WTC11 (cell line): ENCODE measurements around the gene E2F2. TPM values are rescaled to one million over a fixed set of nuclear protein-coding genes. Genes with fewer than 3 reads are reported as not detected.

Experiments used
- ATAC-seq: fragments of 200-7000 bp; cut with Tn5 transposase; 2 replicates; pipeline ENCODE4 v1.10.0; 2021; ENCODE audit warnings: mild to moderate bottlenecking, moderate library complexity
- CTCF ChIA-PET: fragments of 300-600 bp; sonication (Branson Sonifier 250); formaldehyde crosslinking; loops from one replicate; lab custom pipeline; 2021; ENCODE audit warnings: antibody characterized with exemption; lab: Charles Lee
- POLR2A ChIA-PET: fragments of 350-600 bp; sonication (Branson Sonifier 250); formaldehyde crosslinking; loops from one replicate; lab custom pipeline; 2021; ENCODE audit warnings: antibody characterized with exemption; lab: Charles Lee
- DNase-seq: peaks from one replicate; pipeline ENCODE4 v3.0.0; 2021; ENCODE audit warnings: low spot score
- H3K27ac Mint-ChIP-seq: 2 replicates; pipeline ENCODE4 v1.8.0; 2021; ENCODE audit warnings: mixed read lengths
- H3K27me3 Mint-ChIP-seq: 2 replicates; pipeline ENCODE4 v1.8.0; 2021; ENCODE audit warnings: low read depth, mild to moderate bottlenecking, moderate library complexity, mixed read lengths
- H3K36me3 Mint-ChIP-seq: 2 replicates; pipeline ENCODE4 v1.8.0; 2021; ENCODE audit warnings: mixed read lengths
- H3K4me1 Mint-ChIP-seq: 2 replicates; pipeline ENCODE4 v1.8.0; 2022; ENCODE audit warnings: mixed read lengths
- H3K4me3 Mint-ChIP-seq: 2 replicates; pipeline ENCODE4 v1.8.0; 2021; ENCODE audit warnings: mild to moderate bottlenecking, moderate library complexity, mixed read lengths
- H3K9me3 Mint-ChIP-seq: 2 replicates; pipeline ENCODE4 v1.8.0; 2021; ENCODE audit warnings: mixed read lengths
- ESRRA ChIP-seq: sonication (generic); formaldehyde crosslinking; IDR thresholded peaks from 2 replicates; pipeline ENCODE4 v1.8.1; 2022; ENCODE audit warnings: mild to moderate bottlenecking, missing genetic modification reagents, borderline replicate concordance
- FOXK1 ChIP-seq: sonication (generic); formaldehyde crosslinking; IDR thresholded peaks from 2 replicates; pipeline ENCODE4 v1.8.0; 2022; ENCODE audit warnings: mild to moderate bottlenecking, moderate library complexity, missing genetic modification reagents
- FOXP1 ChIP-seq: sonication (generic); formaldehyde crosslinking; IDR thresholded peaks from 2 replicates; pipeline ENCODE4 v1.8.0; 2022; ENCODE audit warnings: missing genetic modification reagents, mild to moderate bottlenecking, moderate library complexity, borderline replicate concordance
- GRHL2 ChIP-seq: fragments of 250-450 bp; sonication (Bioruptor Pico); IDR thresholded peaks from 2 replicates; pipeline ENCODE4 v1.8.0; 2022; ENCODE audit warnings: mild to moderate bottlenecking, moderate library complexity; ENCODE audit not compliant: insufficient replicate concordance, severe bottlenecking
- GTF2I ChIP-seq: fragments of 250-450 bp; sonication (Bioruptor Pico); conservative IDR thresholded peaks from 2 replicates; pipeline ENCODE4 v1.4.0; 2021; ENCODE audit warnings: mild to moderate bottlenecking
- JUN ChIP-seq: sonication (generic); formaldehyde crosslinking; IDR thresholded peaks from 2 replicates; pipeline ENCODE4 v1.8.0; 2023; ENCODE audit warnings: mild to moderate bottlenecking, missing genetic modification reagents
- MYBL2 ChIP-seq: sonication (generic); formaldehyde crosslinking; IDR thresholded peaks from 2 replicates; pipeline ENCODE4 v1.8.1; 2023; ENCODE audit warnings: mild to moderate bottlenecking, moderate library complexity, missing genetic modification reagents
- NR1H2 ChIP-seq: sonication (generic); formaldehyde crosslinking; IDR thresholded peaks from 2 replicates; pipeline ENCODE4 v1.9.0; 2021; ENCODE audit warnings: mild to moderate bottlenecking, moderate library complexity, missing genetic modification reagents
- OVOL2 ChIP-seq: fragments of 250-450 bp; sonication (Bioruptor Pico); IDR thresholded peaks from 2 replicates; pipeline ENCODE4 v1.9.0; 2021; ENCODE audit warnings: mild to moderate bottlenecking, borderline replicate concordance
- PRRX2 ChIP-seq: fragments of 250-450 bp; sonication (Bioruptor Pico); IDR thresholded peaks from 2 replicates; pipeline ENCODE4 v1.8.0; 2021; ENCODE audit warnings: mild to moderate bottlenecking
- SMAD4 ChIP-seq: sonication (generic); formaldehyde crosslinking; IDR thresholded peaks from 2 replicates; pipeline ENCODE4 v1.8.0; 2022; ENCODE audit warnings: mild to moderate bottlenecking, missing genetic modification reagents
- TCF7 ChIP-seq: sonication (generic); formaldehyde crosslinking; IDR thresholded peaks from 2 replicates; pipeline ENCODE4 v1.8.0; 2022; ENCODE audit warnings: mild to moderate bottlenecking, low read depth, missing genetic modification reagents, moderate library complexity
- ZNF121 ChIP-seq: sonication (generic); formaldehyde crosslinking; IDR thresholded peaks from 2 replicates; pipeline ENCODE4 v1.8.0; 2023; ENCODE audit warnings: missing genetic modification reagents
- ZNF263 ChIP-seq: sonication (generic); formaldehyde crosslinking; IDR thresholded peaks from 2 replicates; pipeline ENCODE4 v1.8.1; 2022; ENCODE audit warnings: low read depth, mild to moderate bottlenecking, moderate library complexity, missing genetic modification reagents
- total RNA-seq: library from RNA; stranded (reverse); gene quantifications from 3 replicates; pipeline ENCODE4 v1.2.3, GENCODE V29; 2021
- TF ChIP-seq, protein P1 (sequence below): sonication (generic); formaldehyde crosslinking; IDR thresholded peaks from 2 replicates; pipeline ENCODE4 v1.8.0; 2023; ENCODE audit warnings: mild to moderate bottlenecking, missing genetic modification reagents
- TF ChIP-seq, protein P2 (sequence below): fragments of 250-450 bp; sonication (Bioruptor Pico); IDR thresholded peaks from 2 replicates; pipeline ENCODE4 v1.9.0; 2021; ENCODE audit warnings: moderate library complexity, mild to moderate bottlenecking, inconsistent platforms, borderline replicate concordance
- TF ChIP-seq, protein P3 (sequence below): sonication (generic); formaldehyde crosslinking; IDR thresholded peaks from 2 replicates; pipeline ENCODE4 v1.8.1; 2022; ENCODE audit warnings: missing genetic modification reagents, borderline replicate concordance
- TF ChIP-seq, protein P4 (sequence below): fragments of 250-450 bp; sonication (Bioruptor Pico); IDR thresholded peaks from 2 replicates; pipeline ENCODE4 v1.9.0; 2021; ENCODE audit warnings: mild to moderate bottlenecking
- TF ChIP-seq, protein P5 (sequence below): sonication (generic); formaldehyde crosslinking; IDR thresholded peaks from 2 replicates; pipeline ENCODE4 v1.8.0; 2022; ENCODE audit warnings: mild to moderate bottlenecking, missing genetic modification reagents
- TF ChIP-seq, protein P6 (sequence below): fragments of 250-450 bp; sonication (Bioruptor Pico); IDR thresholded peaks from 2 replicates; pipeline ENCODE4 v2.1.2; 2022; ENCODE audit warnings: mild to moderate bottlenecking, moderate library complexity
- TF ChIP-seq, protein P7 (sequence below): sonication (generic); formaldehyde crosslinking; IDR thresholded peaks from 2 replicates; pipeline ENCODE4 v1.8.1; 2023; ENCODE audit warnings: mild to moderate bottlenecking, missing genetic modification reagents, moderate library complexity

The E2F2 gene
- total RNA-seq, 1 experiment from 2014 or later = 5.6 TPM

DNA sequence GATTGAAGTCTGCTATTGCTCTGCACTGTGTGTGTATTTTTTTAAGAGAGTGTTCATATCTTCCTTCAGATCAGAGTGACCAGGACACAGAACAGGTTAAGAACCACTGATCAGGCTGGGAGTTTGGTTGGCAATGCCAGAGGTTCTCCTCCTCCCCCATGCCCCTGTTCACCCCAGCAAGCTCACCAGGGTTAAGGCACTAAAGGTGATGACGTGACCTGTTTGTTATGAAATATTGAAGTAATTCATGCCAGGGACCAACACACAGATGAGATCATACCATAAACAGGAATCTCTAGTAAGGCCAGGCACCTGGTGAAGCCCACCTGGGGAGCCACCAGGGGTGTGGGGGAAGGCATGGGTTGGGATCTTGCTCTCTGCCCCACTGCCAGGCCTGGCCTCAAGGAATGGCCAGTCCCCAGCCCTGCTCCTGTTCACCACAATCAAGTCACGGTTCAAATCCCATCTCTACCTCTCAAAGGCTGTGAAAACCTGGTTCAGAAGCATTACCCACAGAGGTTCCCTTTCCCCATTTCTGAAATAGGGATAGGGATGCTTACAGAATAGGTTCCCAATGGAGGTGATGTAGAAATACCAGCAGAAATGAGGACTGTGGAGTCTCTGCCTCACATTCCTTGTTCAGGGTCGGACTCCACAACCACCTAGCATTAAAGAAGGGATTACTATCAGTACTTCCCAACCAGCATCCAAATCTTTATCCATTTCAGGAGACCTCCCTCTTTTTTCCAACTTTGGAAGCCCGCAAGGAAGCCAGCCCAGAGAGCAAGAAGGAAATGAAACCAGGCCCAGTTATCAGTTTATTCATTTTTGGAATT, 25.8 kb upstream of the E2F2 start (continued):
- TF ChIP-seq, protein P1, sequence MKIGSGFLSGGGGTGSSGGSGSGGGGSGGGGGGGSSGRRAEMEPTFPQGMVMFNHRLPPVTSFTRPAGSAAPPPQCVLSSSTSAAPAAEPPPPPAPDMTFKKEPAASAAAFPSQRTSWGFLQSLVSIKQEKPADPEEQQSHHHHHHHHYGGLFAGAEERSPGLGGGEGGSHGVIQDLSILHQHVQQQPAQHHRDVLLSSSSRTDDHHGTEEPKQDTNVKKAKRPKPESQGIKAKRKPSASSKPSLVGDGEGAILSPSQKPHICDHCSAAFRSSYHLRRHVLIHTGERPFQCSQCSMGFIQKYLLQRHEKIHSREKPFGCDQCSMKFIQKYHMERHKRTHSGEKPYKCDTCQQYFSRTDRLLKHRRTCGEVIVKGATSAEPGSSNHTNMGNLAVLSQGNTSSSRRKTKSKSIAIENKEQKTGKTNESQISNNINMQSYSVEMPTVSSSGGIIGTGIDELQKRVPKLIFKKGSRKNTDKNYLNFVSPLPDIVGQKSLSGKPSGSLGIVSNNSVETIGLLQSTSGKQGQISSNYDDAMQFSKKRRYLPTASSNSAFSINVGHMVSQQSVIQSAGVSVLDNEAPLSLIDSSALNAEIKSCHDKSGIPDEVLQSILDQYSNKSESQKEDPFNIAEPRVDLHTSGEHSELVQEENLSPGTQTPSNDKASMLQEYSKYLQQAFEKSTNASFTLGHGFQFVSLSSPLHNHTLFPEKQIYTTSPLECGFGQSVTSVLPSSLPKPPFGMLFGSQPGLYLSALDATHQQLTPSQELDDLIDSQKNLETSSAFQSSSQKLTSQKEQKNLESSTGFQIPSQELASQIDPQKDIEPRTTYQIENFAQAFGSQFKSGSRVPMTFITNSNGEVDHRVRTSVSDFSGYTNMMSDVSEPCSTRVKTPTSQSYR (CRISPR knock-in tag) = no peak
- TF ChIP-seq GTF2I (CRISPR knock-in tag) (no peak), OVOL2 (no peak), SMAD4 (CRISPR knock-in tag) (no peak), TCF7 (no peak), ZNF263 (CRISPR knock-in tag) (no peak), ESRRA (CRISPR knock-in tag) (no peak), NR1H2 (CRISPR knock-in tag) (no peak), ZNF121 (CRISPR knock-in tag) (peak; percentile 97)
- TF ChIP-seq, protein P2, sequence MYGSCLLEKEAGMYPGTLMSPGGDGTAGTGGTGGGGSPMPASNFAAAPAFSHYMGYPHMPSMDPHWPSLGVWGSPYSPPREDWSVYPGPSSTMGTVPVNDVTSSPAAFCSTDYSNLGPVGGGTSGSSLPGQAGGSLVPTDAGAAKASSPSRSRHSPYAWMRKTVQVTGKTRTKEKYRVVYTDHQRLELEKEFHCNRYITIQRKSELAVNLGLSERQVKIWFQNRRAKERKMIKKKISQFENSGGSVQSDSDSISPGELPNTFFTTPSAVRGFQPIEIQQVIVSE = no peak
- TF ChIP-seq, protein P3, sequence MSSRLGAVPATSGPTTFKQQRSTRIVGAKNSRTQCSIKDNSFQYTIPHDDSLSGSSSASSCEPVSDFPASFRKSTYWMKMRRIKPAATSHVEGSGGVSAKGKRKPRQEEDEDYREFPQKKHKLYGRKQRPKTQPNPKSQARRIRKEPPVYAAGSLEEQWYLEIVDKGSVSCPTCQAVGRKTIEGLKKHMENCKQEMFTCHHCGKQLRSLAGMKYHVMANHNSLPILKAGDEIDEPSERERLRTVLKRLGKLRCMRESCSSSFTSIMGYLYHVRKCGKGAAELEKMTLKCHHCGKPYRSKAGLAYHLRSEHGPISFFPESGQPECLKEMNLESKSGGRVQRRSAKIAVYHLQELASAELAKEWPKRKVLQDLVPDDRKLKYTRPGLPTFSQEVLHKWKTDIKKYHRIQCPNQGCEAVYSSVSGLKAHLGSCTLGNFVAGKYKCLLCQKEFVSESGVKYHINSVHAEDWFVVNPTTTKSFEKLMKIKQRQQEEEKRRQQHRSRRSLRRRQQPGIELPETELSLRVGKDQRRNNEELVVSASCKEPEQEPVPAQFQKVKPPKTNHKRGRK = no peak
- TF ChIP-seq, protein P4, sequence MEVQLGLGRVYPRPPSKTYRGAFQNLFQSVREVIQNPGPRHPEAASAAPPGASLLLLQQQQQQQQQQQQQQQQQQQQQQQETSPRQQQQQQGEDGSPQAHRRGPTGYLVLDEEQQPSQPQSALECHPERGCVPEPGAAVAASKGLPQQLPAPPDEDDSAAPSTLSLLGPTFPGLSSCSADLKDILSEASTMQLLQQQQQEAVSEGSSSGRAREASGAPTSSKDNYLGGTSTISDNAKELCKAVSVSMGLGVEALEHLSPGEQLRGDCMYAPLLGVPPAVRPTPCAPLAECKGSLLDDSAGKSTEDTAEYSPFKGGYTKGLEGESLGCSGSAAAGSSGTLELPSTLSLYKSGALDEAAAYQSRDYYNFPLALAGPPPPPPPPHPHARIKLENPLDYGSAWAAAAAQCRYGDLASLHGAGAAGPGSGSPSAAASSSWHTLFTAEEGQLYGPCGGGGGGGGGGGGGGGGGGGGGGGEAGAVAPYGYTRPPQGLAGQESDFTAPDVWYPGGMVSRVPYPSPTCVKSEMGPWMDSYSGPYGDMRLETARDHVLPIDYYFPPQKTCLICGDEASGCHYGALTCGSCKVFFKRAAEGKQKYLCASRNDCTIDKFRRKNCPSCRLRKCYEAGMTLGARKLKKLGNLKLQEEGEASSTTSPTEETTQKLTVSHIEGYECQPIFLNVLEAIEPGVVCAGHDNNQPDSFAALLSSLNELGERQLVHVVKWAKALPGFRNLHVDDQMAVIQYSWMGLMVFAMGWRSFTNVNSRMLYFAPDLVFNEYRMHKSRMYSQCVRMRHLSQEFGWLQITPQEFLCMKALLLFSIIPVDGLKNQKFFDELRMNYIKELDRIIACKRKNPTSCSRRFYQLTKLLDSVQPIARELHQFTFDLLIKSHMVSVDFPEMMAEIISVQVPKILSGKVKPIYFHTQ (CRISPR knock-in tag) = peak; percentile 94
- TF ChIP-seq, protein P5, sequence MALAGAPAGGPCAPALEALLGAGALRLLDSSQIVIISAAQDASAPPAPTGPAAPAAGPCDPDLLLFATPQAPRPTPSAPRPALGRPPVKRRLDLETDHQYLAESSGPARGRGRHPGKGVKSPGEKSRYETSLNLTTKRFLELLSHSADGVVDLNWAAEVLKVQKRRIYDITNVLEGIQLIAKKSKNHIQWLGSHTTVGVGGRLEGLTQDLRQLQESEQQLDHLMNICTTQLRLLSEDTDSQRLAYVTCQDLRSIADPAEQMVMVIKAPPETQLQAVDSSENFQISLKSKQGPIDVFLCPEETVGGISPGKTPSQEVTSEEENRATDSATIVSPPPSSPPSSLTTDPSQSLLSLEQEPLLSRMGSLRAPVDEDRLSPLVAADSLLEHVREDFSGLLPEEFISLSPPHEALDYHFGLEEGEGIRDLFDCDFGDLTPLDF (CRISPR knock-in tag) = no peak

DNA sequence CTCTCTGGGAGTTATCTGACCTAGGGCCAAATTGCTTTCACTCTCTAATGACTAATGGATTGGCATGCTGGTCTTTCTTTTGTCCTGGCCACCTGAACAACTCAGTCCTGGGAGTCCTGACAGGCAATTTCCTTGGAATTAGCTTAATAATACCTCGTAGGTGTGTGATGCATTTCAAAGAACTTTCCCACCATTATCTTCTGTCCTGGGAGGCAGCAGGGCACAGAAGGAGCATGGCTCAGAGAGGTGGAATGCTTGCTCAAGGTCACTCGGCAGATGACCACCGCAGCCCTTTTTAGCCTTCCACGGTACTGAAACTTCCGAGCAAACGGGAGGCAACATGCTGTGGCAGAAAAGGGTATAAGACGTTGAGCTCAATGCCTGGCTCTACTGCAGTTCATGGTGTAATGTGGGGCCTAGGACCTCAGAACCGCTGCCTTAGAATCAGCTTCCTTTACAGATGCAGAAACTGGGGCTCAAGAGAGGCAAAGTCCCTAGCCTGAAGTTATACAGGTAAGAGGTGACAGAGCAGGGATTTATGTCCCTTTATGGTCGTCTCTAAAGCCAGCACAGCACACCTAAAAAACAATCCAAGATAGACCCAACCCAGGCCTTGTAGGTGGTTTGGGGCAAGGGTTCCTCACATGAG, 25.1 kb upstream of the E2F2 start:
- Mint-ChIP-seq H3K27ac (peak overlapping the region; percentile 98), H3K9me3 (no peaks in the 10 kb centered on the region), H3K27me3 (no peaks in the 10 kb centered on the region; the same call in 1 of the 2 replicates), H3K4me1 (peaks cover 73% of the 10 kb centered on the region), H3K4me3 (peak overlapping the region; percentile 94), H3K36me3 (peaks cover 19% of the 10 kb centered on the region)
- peak; percentile 76 for DNase-seq
- POLR2A ChIA-PET = interaction anchor here (0.8 to 7.7 kb wide), 16 partner anchors 8 to 81 kb away, joined by 3 to 100 read pairs (median 6); partner anchors contain the start of gene ASAP3
- CTCF ChIA-PET = interaction anchor here (0.5 to 13.3 kb wide), 17 partner anchors 9 to 212 kb away, joined by 3 to 341 read pairs (median 5); partner anchors contain the start of genes HNRNPR and RPL11
- peak; percentile 45 for ATAC-seq
- no peak for TF ChIP-seq JUN (CRISPR knock-in tag)
- no peak for TF ChIP-seq FOXP1 (CRISPR knock-in tag)
- 0 out of 2 replicates have a peak, but pooled peaks have one; percentile 88 for TF ChIP-seq PRRX2 (CRISPR knock-in tag)
- TF ChIP-seq, protein P6, sequence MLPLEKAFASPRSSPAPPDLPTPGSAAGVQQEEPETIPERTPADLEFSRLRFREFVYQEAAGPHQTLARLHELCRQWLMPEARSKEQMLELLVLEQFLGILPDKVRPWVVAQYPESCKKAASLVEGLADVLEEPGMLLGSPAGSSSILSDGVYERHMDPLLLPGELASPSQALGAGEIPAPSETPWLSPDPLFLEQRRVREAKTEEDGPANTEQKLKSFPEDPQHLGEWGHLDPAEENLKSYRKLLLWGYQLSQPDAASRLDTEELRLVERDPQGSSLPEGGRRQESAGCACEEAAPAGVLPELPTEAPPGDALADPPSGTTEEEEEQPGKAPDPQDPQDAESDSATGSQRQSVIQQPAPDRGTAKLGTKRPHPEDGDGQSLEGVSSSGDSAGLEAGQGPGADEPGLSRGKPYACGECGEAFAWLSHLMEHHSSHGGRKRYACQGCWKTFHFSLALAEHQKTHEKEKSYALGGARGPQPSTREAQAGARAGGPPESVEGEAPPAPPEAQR (CRISPR knock-in tag) = no peak
- no peak for TF ChIP-seq GRHL2 (CRISPR knock-in tag)
- peak; percentile 83 for TF ChIP-seq FOXK1 (CRISPR knock-in tag)
- peak; percentile 53; the same call in 1 of the 2 replicates for TF ChIP-seq MYBL2
- TF ChIP-seq, protein P7, sequence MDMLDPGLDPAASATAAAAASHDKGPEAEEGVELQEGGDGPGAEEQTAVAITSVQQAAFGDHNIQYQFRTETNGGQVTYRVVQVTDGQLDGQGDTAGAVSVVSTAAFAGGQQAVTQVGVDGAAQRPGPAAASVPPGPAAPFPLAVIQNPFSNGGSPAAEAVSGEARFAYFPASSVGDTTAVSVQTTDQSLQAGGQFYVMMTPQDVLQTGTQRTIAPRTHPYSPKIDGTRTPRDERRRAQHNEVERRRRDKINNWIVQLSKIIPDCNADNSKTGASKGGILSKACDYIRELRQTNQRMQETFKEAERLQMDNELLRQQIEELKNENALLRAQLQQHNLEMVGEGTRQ (CRISPR knock-in tag) = no peak
